PC-9 (cell line): ENCODE data around the gene MAST4.

ENCODE experiments used
- EZH2 ChIP-seq: fragments of 200-600 bp; sonication (generic); IDR thresholded peaks from 2 replicates; pipeline ENCODE4 v1.8.0; 2017; ENCODE audit warnings: antibody characterized with exemption, low read depth
- TF ChIP-seq, protein P1 (sequence below): fragments of 200-600 bp; sonication (generic); conservative IDR thresholded peaks from 2 replicates; pipeline ENCODE4 v1.6.1; 2017; ENCODE audit warnings: mixed run types, antibody characterized with exemption, mild to moderate bottlenecking, moderate library complexity

DNA sequence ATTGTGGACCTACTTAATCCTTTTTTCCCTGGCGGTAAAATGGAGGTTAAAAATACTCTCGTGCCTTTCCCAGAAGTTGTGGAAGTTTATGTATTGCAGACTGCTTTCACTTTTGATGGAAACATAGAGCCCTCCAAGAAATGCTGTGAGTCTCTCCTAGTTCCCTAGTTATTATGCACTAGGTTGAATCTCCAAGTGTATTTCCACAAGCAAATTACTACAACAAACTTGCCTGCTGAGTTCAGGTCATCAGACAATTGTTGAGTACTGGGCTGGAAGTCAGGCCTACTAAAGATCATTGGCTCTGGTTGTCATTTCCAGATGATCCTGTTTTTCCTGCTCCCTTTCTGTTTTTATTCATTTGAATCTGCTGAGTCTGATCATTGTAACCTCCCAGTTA lies 496.3 kb downstream of the MAST4 start:
- no peak for TF ChIP-seq EZH2
- TF ChIP-seq, protein P1, sequence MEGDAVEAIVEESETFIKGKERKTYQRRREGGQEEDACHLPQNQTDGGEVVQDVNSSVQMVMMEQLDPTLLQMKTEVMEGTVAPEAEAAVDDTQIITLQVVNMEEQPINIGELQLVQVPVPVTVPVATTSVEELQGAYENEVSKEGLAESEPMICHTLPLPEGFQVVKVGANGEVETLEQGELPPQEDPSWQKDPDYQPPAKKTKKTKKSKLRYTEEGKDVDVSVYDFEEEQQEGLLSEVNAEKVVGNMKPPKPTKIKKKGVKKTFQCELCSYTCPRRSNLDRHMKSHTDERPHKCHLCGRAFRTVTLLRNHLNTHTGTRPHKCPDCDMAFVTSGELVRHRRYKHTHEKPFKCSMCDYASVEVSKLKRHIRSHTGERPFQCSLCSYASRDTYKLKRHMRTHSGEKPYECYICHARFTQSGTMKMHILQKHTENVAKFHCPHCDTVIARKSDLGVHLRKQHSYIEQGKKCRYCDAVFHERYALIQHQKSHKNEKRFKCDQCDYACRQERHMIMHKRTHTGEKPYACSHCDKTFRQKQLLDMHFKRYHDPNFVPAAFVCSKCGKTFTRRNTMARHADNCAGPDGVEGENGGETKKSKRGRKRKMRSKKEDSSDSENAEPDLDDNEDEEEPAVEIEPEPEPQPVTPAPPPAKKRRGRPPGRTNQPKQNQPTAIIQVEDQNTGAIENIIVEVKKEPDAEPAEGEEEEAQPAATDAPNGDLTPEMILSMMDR: no peak
